H9 (cell line): ENCODE data around the gene C2orf92. TPM values are rescaled to one million over a fixed set of nuclear protein-coding genes. Genes with fewer than 3 reads are reported as not detected.

Source experiments
- DNase-seq: peaks from one replicate; pipeline ENCODE4 v3.0.0-alpha.2; 2017
- H2AFZ ChIP-seq: one replicate; pipeline ENCODE4 v1.6.1; 2013; ENCODE audit warnings: mild to moderate bottlenecking, low read length, control low read depth, moderate library complexity
- H2AK5ac ChIP-seq: 2 replicates; pipeline ENCODE4 v1.6.1; 2013; ENCODE audit warnings: low read length, control low read depth, mixed read lengths; ENCODE audit not compliant: insufficient read length
- H2BK120ac ChIP-seq: one replicate; pipeline ENCODE4 v1.6.1; 2013; ENCODE audit warnings: low read depth, mild to moderate bottlenecking, low read length, control low read depth, inconsistent platforms; ENCODE audit not compliant: poor library complexity, severe bottlenecking
- H2BK12ac ChIP-seq: 2 replicates; pipeline ENCODE4 v1.6.1; 2013; ENCODE audit warnings: low read length, control low read depth, mixed read lengths, low read depth; ENCODE audit not compliant: insufficient read length
- H2BK15ac ChIP-seq: 2 replicates; pipeline ENCODE4 v1.6.1; 2013; ENCODE audit warnings: low read depth, low read length, control low read depth
- H2BK20ac ChIP-seq: one replicate; pipeline ENCODE4 v1.6.1; 2013; ENCODE audit warnings: low read depth, mild to moderate bottlenecking, low read length, control low read depth, inconsistent platforms; ENCODE audit not compliant: poor library complexity, severe bottlenecking
- H2BK5ac ChIP-seq: 2 replicates; pipeline ENCODE4 v1.6.1; 2013; ENCODE audit warnings: low read length, control low read depth, mixed read lengths; ENCODE audit not compliant: insufficient read length
- H3K14ac ChIP-seq: 2 replicates; pipeline ENCODE4 v1.6.1; 2013; ENCODE audit warnings: low read length, control low read depth; ENCODE audit not compliant: insufficient read depth
- H3K18ac ChIP-seq: 2 replicates; pipeline ENCODE4 v1.6.1; 2013; ENCODE audit warnings: low read depth, mild to moderate bottlenecking, mixed read lengths, low read length, control low read depth; ENCODE audit not compliant: insufficient read length
- H3K23ac ChIP-seq: 2 replicates; pipeline ENCODE4 v1.6.1; 2013; ENCODE audit warnings: low read length, control low read depth, mixed read lengths, low read depth; ENCODE audit not compliant: insufficient read length
- H3K23me2 ChIP-seq: 2 replicates; pipeline ENCODE4 v1.6.1; 2013; ENCODE audit warnings: low read depth, mild to moderate bottlenecking, mixed read lengths, low read length, control low read depth; ENCODE audit not compliant: insufficient read length, poor library complexity, severe bottlenecking
- H3K27ac ChIP-seq: 2 replicates; pipeline ENCODE4 v1.5.1; 2013; ENCODE audit warnings: low read length, control low read depth, mixed read lengths, low read depth; ENCODE audit not compliant: insufficient read length
- H3K27me3 ChIP-seq: 2 replicates; pipeline ENCODE4 v1.6.1; 2013; ENCODE audit warnings: low read length, control low read depth, inconsistent platforms; ENCODE audit not compliant: insufficient read depth
- H3K4ac ChIP-seq: 2 replicates; pipeline ENCODE4 v1.6.1; 2013; ENCODE audit warnings: low read depth, mild to moderate bottlenecking, control low read depth, inconsistent platforms, low read length, moderate library complexity
- H3K4me1 ChIP-seq: 2 replicates; pipeline ENCODE4 v1.6.1; 2013; ENCODE audit warnings: low read length, control low read depth, inconsistent platforms; ENCODE audit not compliant: insufficient read depth
- H3K4me2 ChIP-seq: 2 replicates; pipeline ENCODE4 v1.6.1; 2013; ENCODE audit warnings: low read length, control low read depth, mixed read lengths; ENCODE audit not compliant: insufficient read length, insufficient read depth
- H3K56ac ChIP-seq: 2 replicates; pipeline ENCODE4 v1.6.1; 2013; ENCODE audit warnings: low read depth, mild to moderate bottlenecking, mixed read lengths, low read length, control low read depth; ENCODE audit not compliant: insufficient read length
- H3K79me1 ChIP-seq: 2 replicates; pipeline ENCODE4 v1.6.1; 2013; ENCODE audit warnings: low read depth, mild to moderate bottlenecking, moderate library complexity, low read length, control low read depth, inconsistent platforms; ENCODE audit not compliant: insufficient read depth, poor library complexity, severe bottlenecking
- H3K79me2 ChIP-seq: 2 replicates; pipeline ENCODE4 v1.6.1; 2013; ENCODE audit warnings: low read length, control low read depth, inconsistent platforms; ENCODE audit not compliant: insufficient read depth
- H3K9ac ChIP-seq: 2 replicates; pipeline ENCODE4 v1.6.1; 2013; ENCODE audit warnings: low read length, control low read depth, mixed read lengths; ENCODE audit not compliant: insufficient read length; ENCODE audit errors: extremely low read depth
- H3K9me3 ChIP-seq: one replicate; pipeline ENCODE4 v1.6.1; 2013; ENCODE audit warnings: low read depth, low read length, inconsistent platforms; ENCODE audit not compliant: control insufficient read depth
- H3T11ph ChIP-seq: one replicate; pipeline ENCODE4 v1.6.1; 2013; ENCODE audit warnings: mild to moderate bottlenecking, low read length, control low read depth, inconsistent platforms
- H4K20me1 ChIP-seq: one replicate; pipeline ENCODE4 v1.6.1; 2013; ENCODE audit not compliant: control insufficient read depth, insufficient read length, insufficient read depth
- H4K5ac ChIP-seq: 2 replicates; pipeline ENCODE4 v1.6.1; 2013; ENCODE audit warnings: low read depth, mild to moderate bottlenecking, mixed read lengths, low read length, control low read depth; ENCODE audit not compliant: insufficient read length
- H4K8ac ChIP-seq: replicated peaks from 2 replicates; pipeline ENCODE4 v1.6.1; 2013; ENCODE audit warnings: low read length, control low read depth, mixed read lengths, low read depth; ENCODE audit not compliant: insufficient read length
- H4K91ac ChIP-seq: 2 replicates; pipeline ENCODE4 v1.6.1; 2013; ENCODE audit warnings: low read depth, mild to moderate bottlenecking, moderate library complexity, mixed read lengths, low read length, control low read depth; ENCODE audit not compliant: insufficient read length
- H3K27ac Mint-ChIP-seq, 3 experiments: 2 replicates in 2 of 3; 3 replicates in 1 of 3; pipeline ENCODE4 v1.8.0; 2020 to 2021; ENCODE audit warnings: mixed read lengths in 3 of 3, mild to moderate bottlenecking in 1 of 3, moderate library complexity in 1 of 3
- H3K27me3 Mint-ChIP-seq: 2 replicates; pipeline ENCODE4 v1.8.0; 2021; ENCODE audit warnings: low read depth, mild to moderate bottlenecking, moderate library complexity, mixed read lengths
- H3K36me3 Mint-ChIP-seq, 3 experiments: 2 replicates in 2 of 3; 3 replicates in 1 of 3; pipeline ENCODE4 v1.8.0; 2020 to 2021; ENCODE audit warnings: low read depth in 3 of 3, mixed read lengths in 3 of 3; ENCODE audit not compliant: insufficient read depth in 1 of 3
- H3K4me1 Mint-ChIP-seq, 2 experiments: 2 replicates each; pipeline ENCODE4 v1.8.0; 2020; ENCODE audit warnings: mixed read lengths in 2 of 2
- H3K4me3 Mint-ChIP-seq, 2 experiments: 2 replicates in 1 of 2; 3 replicates in 1 of 2; pipeline ENCODE4 v1.8.0; 2020 to 2021; ENCODE audit warnings: mild to moderate bottlenecking in 2 of 2, mixed read lengths in 2 of 2, moderate library complexity in 1 of 2
- H3K9me3 Mint-ChIP-seq, 2 experiments: 2 replicates in 1 of 2; 3 replicates in 1 of 2; pipeline ENCODE4 v1.8.0; 2020; ENCODE audit warnings: mild to moderate bottlenecking in 2 of 2, mixed read lengths in 2 of 2, moderate library complexity in 1 of 2
- WGBS: extraction: QIAGEN DNeasy Blood & Tissue Kit; methylation state at CpG from one replicate; pipeline ENCODE4 v1.1.7; 2013; ENCODE audit warnings: missing lambda C conversion rate, low lambda C conversion rate, mixed read lengths; ENCODE audit not compliant: insufficient read length; ENCODE audit errors: extremely low coverage; 5-methylcytosine and 5-hydroxymethylcytosine counted together
- total RNA-seq: library from RNA; stranded (reverse); gene quantifications from 2 replicates; pipeline ENCODE4 v1.2.1, GENCODE V29; 2021
- TF ChIP-seq, protein P1 (sequence below): fragments of 200-600 bp; sonication (generic); conservative IDR thresholded peaks from 3 replicates; pipeline ENCODE4 v1.8.0; 2021; ENCODE audit warnings: antibody characterized with exemption, mild to moderate bottlenecking

C2orf92 gene
- total RNA-seq, 1 experiment from 2014 or later, result 7.3 TPM

DNA sequence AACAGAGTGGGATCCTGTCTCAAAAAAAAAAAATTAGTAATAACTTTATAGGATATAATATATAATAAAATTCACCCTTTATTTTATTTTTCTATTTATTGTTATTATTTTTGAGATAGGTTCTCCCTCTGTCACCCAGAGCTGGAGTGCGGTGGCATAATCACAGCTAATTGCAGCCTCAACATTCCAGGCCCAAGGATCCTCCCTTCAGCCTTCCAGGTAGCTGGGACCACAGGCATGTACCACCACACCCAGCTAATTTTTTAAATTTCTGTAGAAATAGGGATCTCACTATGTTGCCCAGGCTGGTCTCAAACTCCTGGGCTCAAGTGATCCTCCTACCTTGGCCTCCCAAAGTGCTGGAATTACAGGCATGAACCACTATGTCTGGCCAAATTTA is 958 bp downstream of the C2orf92 start:
- Histone ChIP-seq H4K20me1 (no peaks in the 10 kb centered on the region), H3K14ac (no peak overlapping the region), H3K18ac (no peak overlapping the region), H4K5ac (no peak overlapping the region), H2AFZ (no peak overlapping the region), H4K8ac (no peak overlapping the region), H4K91ac (no peak overlapping the region), H3K27me3 (no peaks in the 10 kb centered on the region), H3K9ac (no peak overlapping the region), H2BK5ac (no peak overlapping the region), H3K4me1 (no peaks in the 10 kb centered on the region), H3K23me2 (no peaks in the 10 kb centered on the region), H3K79me1 (no peaks in the 10 kb centered on the region), H2AK5ac (no peak overlapping the region), H2BK20ac (no peak overlapping the region), H3K79me2 (no peaks in the 10 kb centered on the region), H2BK15ac (no peak overlapping the region), H3K4me2 (no peak overlapping the region), H2BK120ac (no peak overlapping the region), H3K4ac (no peak overlapping the region), H3K56ac (no peak overlapping the region), H3K23ac (no peak overlapping the region), H3K27ac (no peak overlapping the region), H2BK12ac (no peak overlapping the region), H3K9me3 (no peaks in the 10 kb centered on the region), H3T11ph (no peak overlapping the region)
- no peak overlapping the region for H3K4me3 Mint-ChIP-seq
- no peaks in the 10 kb centered on the region for H3K27me3 Mint-ChIP-seq
- TF ChIP-seq, protein P1, sequence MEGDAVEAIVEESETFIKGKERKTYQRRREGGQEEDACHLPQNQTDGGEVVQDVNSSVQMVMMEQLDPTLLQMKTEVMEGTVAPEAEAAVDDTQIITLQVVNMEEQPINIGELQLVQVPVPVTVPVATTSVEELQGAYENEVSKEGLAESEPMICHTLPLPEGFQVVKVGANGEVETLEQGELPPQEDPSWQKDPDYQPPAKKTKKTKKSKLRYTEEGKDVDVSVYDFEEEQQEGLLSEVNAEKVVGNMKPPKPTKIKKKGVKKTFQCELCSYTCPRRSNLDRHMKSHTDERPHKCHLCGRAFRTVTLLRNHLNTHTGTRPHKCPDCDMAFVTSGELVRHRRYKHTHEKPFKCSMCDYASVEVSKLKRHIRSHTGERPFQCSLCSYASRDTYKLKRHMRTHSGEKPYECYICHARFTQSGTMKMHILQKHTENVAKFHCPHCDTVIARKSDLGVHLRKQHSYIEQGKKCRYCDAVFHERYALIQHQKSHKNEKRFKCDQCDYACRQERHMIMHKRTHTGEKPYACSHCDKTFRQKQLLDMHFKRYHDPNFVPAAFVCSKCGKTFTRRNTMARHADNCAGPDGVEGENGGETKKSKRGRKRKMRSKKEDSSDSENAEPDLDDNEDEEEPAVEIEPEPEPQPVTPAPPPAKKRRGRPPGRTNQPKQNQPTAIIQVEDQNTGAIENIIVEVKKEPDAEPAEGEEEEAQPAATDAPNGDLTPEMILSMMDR, result no peak
- no peak overlapping the region for H3K27ac Mint-ChIP-seq
- WGBS, result no CpG with 5 or more reads among the region's 1 CpG
- no peaks in the 10 kb centered on the region; a peak in 1 of 7 replicates for H3K36me3 Mint-ChIP-seq
- DNase-seq, result no peak
- H3K9me3 Mint-ChIP-seq, result no peaks in the 10 kb centered on the region
- H3K4me1 Mint-ChIP-seq, result peaks cover 1 to 4% of the 10 kb centered on the region in 2 experiments
